SK-MEL-5 (cell line): Measurements from ENCODE around the gene APOC3. TPM values are rescaled to one million over a fixed set of nuclear protein-coding genes. Genes with fewer than 3 reads are reported as not detected.
"Not testable (repeated sequence)": the region's sequence is repeated elsewhere in the genome, so short reads cannot be mapped to it uniquely, and the experiment has no call there.

Experiments
- DNase-seq: peaks from one replicate; pipeline ENCODE4 v3.0.0-alpha.2; 2016; ENCODE audit warnings: low read depth, low spot score
- in situ Hi-C: cut with HindIII; loops from 2 replicates; pipeline ENCODE4 v1.10.0; 2016; ENCODE audit warnings: low sequenced_read_pairs, high pct_unique_total_duplicates, low pct_unique_long_range_greater_than_20kb
- total RNA-seq: library from RNA; depleted of rRNA; stranded (reverse); fragments of >200 nt; shearing (Covaris generic); gene quantifications from 2 replicates; pipeline ENCODE4 v1.2.3, GENCODE V29; 2014

Gene APOC3
- total RNA-seq, 1 experiment from 2014 or later: not detected

DNA sequence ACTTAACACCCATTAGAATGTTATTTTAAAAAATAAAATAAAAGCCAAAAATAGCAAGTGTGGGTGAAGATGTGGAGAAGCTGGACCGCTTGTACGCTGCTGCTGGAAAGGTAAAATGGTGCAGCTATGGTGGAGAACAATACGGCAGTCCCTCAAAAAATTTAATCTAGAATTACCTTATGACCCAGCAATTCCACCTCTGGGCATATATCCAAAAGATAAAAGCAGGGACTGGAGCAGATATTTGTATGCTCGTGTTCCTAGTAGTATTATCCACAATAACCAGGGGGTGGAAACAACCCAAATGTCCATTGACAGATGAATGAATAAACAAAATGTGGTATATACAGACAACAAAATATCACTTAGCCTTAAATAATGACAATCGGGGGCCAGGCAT, 31.9 kb upstream of the APOC3 start:
- in situ Hi-C loops: no loop called here

GRCh38 chr11:116798368-116798767, 31.3 kb upstream of the APOC3 start:
- no peak for DNase-seq
- in situ Hi-C loops: no loop called here

More for the DNA sequence above, 31.9 kb upstream of the APOC3 start:
- no peak for DNase-seq

DNA sequence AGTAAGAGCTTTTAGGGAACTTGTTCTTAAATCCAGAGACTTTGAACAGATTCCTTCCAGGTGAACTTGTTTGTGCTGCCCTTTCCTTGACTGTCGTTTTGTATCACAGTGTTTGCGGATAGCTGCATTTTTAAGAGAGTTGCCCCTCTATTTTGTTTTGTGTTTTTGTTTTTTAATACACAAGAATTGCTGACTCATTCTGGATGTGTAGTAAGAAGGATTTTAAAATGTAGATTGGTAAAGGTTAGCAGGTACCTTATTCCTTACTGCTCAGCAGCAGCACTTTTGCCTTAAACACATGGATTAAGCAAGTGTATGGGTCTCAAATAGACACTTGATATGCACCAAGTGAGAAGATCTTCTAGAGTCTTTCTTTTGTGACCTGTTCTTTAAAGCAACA, 29.1 kb upstream of the APOC3 start:
- DNase-seq: no peak
- in situ Hi-C loops: no loop called here

- in situ Hi-C loops, DNase-seq: not testable (repeated sequence)
Observed at GRCh38 chr11:116801662-116802061, 28.0 kb upstream of the APOC3 start.

DNA sequence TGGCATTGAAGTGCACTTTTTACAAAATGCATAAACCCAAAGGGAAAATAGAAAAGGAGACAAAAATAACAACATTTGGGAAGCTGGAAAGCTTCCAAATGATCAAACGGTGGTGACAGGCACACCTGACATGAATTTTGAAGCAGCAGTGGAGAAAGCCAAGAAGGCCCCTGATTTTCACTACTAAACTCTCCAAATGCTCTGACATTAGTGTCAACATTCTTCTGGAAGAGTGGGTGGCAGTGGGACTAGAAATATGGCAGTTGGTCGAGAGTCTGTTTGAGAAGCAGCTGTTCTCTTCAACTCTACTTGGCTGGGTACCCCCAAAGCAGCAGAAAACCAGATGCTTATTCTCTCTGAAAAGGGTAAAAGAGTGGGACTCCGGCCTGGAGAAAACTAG, 25.7 kb upstream of the APOC3 start:
- DNase-seq: no peak
- in situ Hi-C loops: no loop called here

DNA sequence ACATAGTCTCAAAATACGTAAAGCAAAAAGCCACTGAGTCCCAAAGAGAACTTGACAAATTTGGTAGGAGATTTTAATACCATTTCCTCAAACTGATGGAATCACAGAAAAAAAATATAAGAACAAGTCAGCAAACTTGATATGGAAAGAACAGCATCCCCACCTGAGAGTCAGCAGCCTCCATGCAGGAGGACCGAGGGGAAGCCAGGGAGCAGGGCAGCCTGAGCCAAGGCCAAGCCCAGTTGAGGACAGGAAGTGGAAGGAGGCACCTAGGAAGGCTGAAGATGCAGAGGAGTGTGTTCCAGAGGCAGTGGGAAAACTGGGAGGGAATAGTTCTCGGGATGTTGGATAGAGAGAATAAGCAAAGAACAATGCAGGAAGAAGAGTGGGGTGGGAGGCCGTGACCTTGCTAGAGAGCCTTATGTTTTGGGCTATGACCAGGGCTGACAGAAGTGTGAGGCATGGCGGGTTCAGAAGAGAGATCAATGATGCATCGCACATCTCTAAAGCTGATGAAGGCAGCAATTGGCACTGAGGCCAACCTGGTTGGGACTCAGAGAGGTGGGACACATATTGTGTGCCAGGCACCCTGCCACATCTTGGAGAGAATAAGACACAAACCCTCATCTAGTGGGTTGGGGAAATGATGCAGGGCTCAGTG, 22.0 kb upstream of the APOC3 start:
- in situ Hi-C loops: no loop called here

DNA sequence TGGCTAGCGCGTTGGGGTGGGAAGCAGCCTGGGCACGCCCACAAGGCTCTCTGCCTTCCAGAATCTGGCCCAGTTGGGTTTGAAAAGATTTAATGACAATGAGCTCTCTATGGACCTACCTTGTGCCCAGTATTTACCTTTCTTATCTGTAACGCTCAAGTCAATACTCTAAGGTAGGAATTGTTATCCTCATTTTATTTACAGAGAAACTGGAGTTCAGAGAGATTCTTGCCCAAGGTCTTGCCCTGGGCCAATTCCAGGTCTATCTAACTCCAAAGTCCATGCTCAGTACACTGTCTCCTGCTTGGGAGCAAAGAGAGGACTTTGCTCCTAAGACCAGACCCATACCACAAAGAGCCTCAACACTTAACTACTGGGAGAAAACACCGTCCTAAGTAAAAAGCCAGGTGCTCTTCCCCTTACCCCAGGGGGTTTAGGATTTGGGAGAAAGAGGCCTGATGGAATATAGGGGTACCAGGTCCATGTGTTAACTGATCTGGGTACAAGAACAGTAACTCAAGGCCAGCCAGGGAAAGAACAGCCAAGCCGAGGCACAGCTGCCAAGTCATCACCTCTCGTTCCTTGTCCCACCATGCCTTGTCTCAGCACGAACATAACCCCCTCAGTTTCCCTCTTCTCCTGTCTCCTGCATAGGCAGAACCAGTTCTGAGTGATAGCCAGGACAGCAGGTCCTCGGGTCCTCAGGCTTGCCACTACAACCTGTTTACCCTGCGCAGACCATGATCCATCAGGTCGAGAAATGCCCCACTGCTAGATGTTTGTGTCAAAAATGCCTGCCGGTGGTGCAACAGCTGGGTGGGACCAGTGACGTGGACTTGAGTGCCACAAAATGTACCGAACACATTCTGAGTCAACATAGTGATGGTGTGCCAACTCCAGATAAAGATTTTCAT, 21.2 kb upstream of the APOC3 start:
- in situ Hi-C loops: no loop called here
- no peak for DNase-seq

More for the DNA sequence above, 22.0 kb upstream of the APOC3 start:
- no peak for DNase-seq

GRCh38 chr11:116811194-116811593, 18.5 kb upstream of the APOC3 start:
- DNase-seq: no peak
- in situ Hi-C loops: no loop called here

GRCh38 chr11:116812109-116812508, 17.6 kb upstream of the APOC3 start:
- no peak for DNase-seq

GRCh38 chr11:116813170-116813569, 16.5 kb upstream of the APOC3 start:
- in situ Hi-C loops: no loop called here
- no peak for DNase-seq

More at GRCh38 chr11:116812109-116812508, 17.6 kb upstream of the APOC3 start:
- in situ Hi-C loops: no loop called here

GRCh38 chr11:116813781-116814471, 15.8 kb upstream of the APOC3 start:
- in situ Hi-C loops: no loop called here
- DNase-seq: no peak

DNA sequence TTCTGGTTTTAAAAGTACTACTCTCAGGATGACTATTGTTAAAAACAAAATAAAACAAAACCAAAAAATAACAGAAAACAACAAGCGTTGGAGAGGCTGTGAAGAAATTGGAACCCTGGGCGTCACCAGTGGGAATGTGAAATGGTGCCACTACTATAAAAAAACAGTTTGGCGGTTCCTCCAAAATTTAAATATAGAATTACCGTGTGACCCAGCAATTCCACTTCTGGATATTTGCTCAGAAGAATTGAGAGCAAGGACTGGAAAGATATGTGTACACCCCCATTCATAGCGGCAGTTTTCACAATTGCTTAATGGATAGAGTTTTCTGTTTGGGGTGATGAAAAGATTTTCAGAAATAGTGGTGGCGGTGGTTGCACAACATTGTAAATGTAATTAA, 15.2 kb upstream of the APOC3 start:
- in situ Hi-C loops: no loop called here
- DNase-seq: no peak

DNA sequence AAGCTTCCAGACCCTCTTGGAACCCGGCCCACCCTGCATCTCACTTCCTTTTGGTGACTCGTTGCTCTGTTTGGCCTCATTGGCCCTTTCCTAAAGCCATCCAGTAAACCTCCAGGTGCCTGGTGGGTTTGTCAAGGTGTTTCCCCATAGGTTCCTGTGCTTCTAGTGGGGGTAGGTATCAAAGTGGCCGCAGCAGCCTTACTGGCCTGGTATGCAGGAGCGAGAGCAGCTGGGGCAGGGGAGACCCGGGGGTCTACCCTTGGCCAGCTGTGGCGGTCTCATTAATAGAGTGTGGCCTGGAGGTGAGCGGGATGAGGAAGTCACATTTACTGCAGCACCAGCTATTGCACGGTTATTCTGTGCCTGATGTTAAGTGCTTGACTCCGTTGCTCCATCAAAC, 10.7 kb upstream of the APOC3 start:
- no peak for DNase-seq
- in situ Hi-C loops: no loop called here

GRCh38 chr11:116821050-116821918, 8.4 kb upstream of the APOC3 start:
- in situ Hi-C loops: no loop called here
- no peak for DNase-seq

DNA sequence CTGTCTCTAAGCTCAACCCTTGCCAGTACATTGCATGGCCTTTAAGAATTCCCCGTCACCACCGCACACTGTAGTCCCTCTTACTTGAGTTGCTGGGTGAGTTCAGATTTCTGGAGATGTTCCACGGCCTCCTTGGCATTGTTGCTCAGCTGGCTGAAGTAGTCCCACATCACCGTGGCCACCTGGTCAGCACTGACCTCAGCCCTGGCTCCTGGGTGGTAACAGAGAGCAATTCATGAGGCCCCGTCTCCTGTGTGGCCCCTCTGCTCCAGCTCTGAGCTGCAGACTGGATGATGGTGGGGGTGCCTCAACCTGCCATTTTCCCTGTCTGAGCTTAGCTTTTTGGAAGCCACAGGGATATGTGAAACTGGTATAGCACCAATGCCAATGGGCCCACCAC, 7.1 kb upstream of the APOC3 start:
- in situ Hi-C loops: no loop called here
- DNase-seq: no peak

- in situ Hi-C loops: no loop called here
- DNase-seq: no peak
Observed at GRCh38 chr11:116823031-116823843, 6.5 kb upstream of the APOC3 start, which contains the start of gene APOA4. Gene APOA4, minus strand, starts transcription at chr11:116823304. Its CDS starts 113 bp downstream, at chr11:116823191.

DNA sequence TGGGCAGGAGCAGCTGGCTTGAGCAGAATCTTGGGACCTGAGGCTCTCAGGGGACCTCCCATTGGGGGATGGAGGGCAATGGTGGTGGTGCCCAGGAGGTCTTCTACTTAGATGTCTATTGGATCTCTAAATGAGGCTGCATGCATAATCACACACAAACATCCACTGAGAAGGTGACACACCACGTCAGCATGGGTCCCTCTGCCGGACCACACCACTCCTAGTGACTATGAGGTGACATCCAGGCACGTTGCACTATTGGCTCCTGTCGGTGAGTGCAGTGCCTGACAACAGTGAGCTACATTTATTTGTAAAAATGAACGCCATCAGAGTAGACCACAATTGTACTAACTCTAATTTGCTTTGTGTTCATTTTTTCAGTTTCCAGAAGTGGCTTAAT, 4.3 kb upstream of the APOC3 start:
- no peak for DNase-seq
- in situ Hi-C loops: no loop called here
